Neural progenitor cell (in vitro differentiated cells): Measurements from ENCODE around the gene PSMC3. TPM values are rescaled to one million over a fixed set of nuclear protein-coding genes. Genes with fewer than 3 reads are reported as not detected.
"Not testable (repeated sequence)": the region's sequence is repeated elsewhere in the genome, so short reads cannot be mapped to it uniquely, and the experiment has no call there.

Experiments used
- DNase-seq: peaks from one replicate; pipeline ENCODE4 v3.0.0-alpha.2; 2016; ENCODE audit warnings: low spot score
- H2AFZ ChIP-seq: fragments of 200-600 bp; sonication (generic); replicated peaks from 2 replicates; pipeline ENCODE4 v1.6.1; 2016; ENCODE audit warnings: antibody characterized with exemption
- H3F3A ChIP-seq: fragments of 200-600 bp; sonication (generic); 2 replicates; pipeline ENCODE4 v1.6.1; 2016; ENCODE audit warnings: antibody characterized with exemption, low read depth
- H3K27ac ChIP-seq: fragments of 200-600 bp; sonication (generic); 2 replicates; pipeline ENCODE4 v1.5.1; 2016; ENCODE audit warnings: mild to moderate bottlenecking
- H3K27me3 ChIP-seq: fragments of 200-600 bp; sonication (generic); 2 replicates; pipeline ENCODE4 v1.6.1; 2016; ENCODE audit warnings: mild to moderate bottlenecking, moderate library complexity
- H3K36me3 ChIP-seq: fragments of 200-600 bp; sonication (generic); 2 replicates; pipeline ENCODE4 v1.5.1; 2016
- H3K4me1 ChIP-seq: fragments of 200-600 bp; sonication (generic); 2 replicates; pipeline ENCODE4 v1.6.1; 2016; ENCODE audit warnings: mixed run types
- H3K4me2 ChIP-seq: fragments of 200-600 bp; sonication (generic); 2 replicates; pipeline ENCODE4 v1.6.1; 2016
- H3K4me3 ChIP-seq: fragments of 200-600 bp; sonication (generic); 2 replicates; pipeline ENCODE4 v1.5.1; 2016
- H3K79me2 ChIP-seq: fragments of 200-600 bp; sonication (generic); 2 replicates; pipeline ENCODE4 v1.6.1; 2016; ENCODE audit warnings: low read depth
- H3K9ac ChIP-seq: fragments of 200-600 bp; sonication (generic); 2 replicates; pipeline ENCODE4 v1.6.1; 2016
- H3K9me3 ChIP-seq: fragments of 200-600 bp; sonication (generic); 2 replicates; pipeline ENCODE4 v1.5.1; 2016; ENCODE audit warnings: low read depth
- H4K20me1 ChIP-seq: fragments of 200-600 bp; sonication (generic); 2 replicates; pipeline ENCODE4 v1.6.1; 2016; ENCODE audit warnings: low read depth
- H3K27ac Mint-ChIP-seq: 3 replicates; pipeline ENCODE4 v1.8.0; 2021; ENCODE audit warnings: mixed read lengths
- H3K27me3 Mint-ChIP-seq: 2 replicates; pipeline ENCODE4 v1.8.0; 2022; ENCODE audit warnings: low read depth, mild to moderate bottlenecking, inconsistent platforms, moderate library complexity, mixed read lengths; ENCODE audit not compliant: insufficient read depth
- H3K36me3 Mint-ChIP-seq: 3 replicates; pipeline ENCODE4 v1.8.0; 2021; ENCODE audit warnings: mixed read lengths
- H3K4me1 Mint-ChIP-seq: 3 replicates; pipeline ENCODE4 v1.8.0; 2021; ENCODE audit warnings: mixed read lengths
- H3K4me3 Mint-ChIP-seq: 3 replicates; pipeline ENCODE4 v1.8.0; 2021; ENCODE audit warnings: mild to moderate bottlenecking, moderate library complexity, mixed read lengths
- H3K9me3 Mint-ChIP-seq: 3 replicates; pipeline ENCODE4 v1.8.0; 2020; ENCODE audit warnings: mixed read lengths
- EZH2 ChIP-seq: fragments of 200-600 bp; sonication (generic); IDR thresholded peaks from 2 replicates; pipeline ENCODE4 v1.6.1; 2017; ENCODE audit warnings: antibody characterized with exemption, mild to moderate bottlenecking, moderate library complexity
- EZH2phosphoT487 ChIP-seq: fragments of 200-600 bp; sonication (generic); IDR thresholded peaks from 2 replicates; pipeline ENCODE4 v1.6.1; 2017; ENCODE audit warnings: antibody characterized with exemption
- total RNA-seq: library from RNA; depleted of rRNA; stranded (reverse); fragments of >200 nt; gene quantifications from 2 replicates; pipeline ENCODE4 v1.2.3, GENCODE V29; 2015; ENCODE audit warnings: low replicate concordance
- TF ChIP-seq, protein P1 (sequence below): fragments of 200-600 bp; sonication (generic); IDR thresholded peaks from 2 replicates; pipeline ENCODE4 v1.5.1; 2017; ENCODE audit warnings: antibody characterized with exemption, mild to moderate bottlenecking

The PSMC3 gene
- total RNA-seq, 1 donor from 2014 or later = 175 TPM

DNA sequence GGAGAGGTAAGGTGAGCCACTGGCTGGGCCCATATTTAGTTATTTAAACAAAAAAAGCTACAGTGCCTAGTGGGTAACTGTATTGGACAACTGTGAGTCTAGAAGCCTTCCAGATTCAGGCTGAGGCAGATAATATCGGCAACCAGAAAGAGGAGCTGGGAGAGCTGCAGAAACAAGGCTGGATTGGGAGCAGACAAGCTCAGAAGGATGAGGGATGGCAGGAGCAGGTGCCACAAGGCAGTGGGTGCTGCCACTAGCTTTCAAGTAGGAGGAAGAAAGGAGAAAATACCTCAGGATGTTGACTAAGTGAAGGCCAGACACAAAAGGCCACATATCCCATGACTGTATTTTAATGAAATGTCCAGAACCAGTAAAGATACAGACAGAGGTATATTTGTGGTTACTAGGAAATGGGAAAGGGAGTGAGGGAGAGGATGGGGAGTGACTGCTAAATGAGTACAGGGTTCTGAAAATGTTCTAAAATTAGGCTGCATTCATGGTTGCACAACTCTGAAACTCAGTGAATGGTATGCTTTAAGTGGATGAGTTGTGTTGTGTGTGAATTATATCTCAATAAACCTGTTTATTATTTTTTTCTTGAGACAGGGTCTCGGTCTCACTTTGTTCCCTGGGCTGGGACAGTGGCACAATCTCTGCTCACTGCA, 34.5 kb upstream of the PSMC3 start:
- TF ChIP-seq EZH2phosphoT487 (no peak), EZH2 (no peak)
- TF ChIP-seq, protein P1, sequence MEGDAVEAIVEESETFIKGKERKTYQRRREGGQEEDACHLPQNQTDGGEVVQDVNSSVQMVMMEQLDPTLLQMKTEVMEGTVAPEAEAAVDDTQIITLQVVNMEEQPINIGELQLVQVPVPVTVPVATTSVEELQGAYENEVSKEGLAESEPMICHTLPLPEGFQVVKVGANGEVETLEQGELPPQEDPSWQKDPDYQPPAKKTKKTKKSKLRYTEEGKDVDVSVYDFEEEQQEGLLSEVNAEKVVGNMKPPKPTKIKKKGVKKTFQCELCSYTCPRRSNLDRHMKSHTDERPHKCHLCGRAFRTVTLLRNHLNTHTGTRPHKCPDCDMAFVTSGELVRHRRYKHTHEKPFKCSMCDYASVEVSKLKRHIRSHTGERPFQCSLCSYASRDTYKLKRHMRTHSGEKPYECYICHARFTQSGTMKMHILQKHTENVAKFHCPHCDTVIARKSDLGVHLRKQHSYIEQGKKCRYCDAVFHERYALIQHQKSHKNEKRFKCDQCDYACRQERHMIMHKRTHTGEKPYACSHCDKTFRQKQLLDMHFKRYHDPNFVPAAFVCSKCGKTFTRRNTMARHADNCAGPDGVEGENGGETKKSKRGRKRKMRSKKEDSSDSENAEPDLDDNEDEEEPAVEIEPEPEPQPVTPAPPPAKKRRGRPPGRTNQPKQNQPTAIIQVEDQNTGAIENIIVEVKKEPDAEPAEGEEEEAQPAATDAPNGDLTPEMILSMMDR = no peak
- Histone ChIP-seq H3K4me2 (no peak overlapping the region), H3K27ac (no peak overlapping the region), H3K36me3 (no peaks in the 10 kb centered on the region), H3F3A (peaks cover 35% of the 10 kb centered on the region), H4K20me1 (no peaks in the 10 kb centered on the region), H3K79me2 (peaks cover 9% of the 10 kb centered on the region), H3K9ac (no peak overlapping the region), H3K27me3 (no peaks in the 10 kb centered on the region), H3K9me3 (no peaks in the 10 kb centered on the region), H2AFZ (no peak overlapping the region), H3K4me1 (peaks cover 19% of the 10 kb centered on the region), H3K4me3 (no peak overlapping the region)
- no peak for DNase-seq
- H3K27ac Mint-ChIP-seq = no peak overlapping the region
- no peak overlapping the region for H3K4me3 Mint-ChIP-seq
- H3K9me3 Mint-ChIP-seq = no peaks in the 10 kb centered on the region
- peaks cover 3% of the 10 kb centered on the region for H3K27me3 Mint-ChIP-seq
- H3K4me1 Mint-ChIP-seq = peaks cover 11% of the 10 kb centered on the region
- peaks cover 7% of the 10 kb centered on the region for H3K36me3 Mint-ChIP-seq

GRCh38 chr11:47454258-47454671, 28.0 kb upstream of the PSMC3 start:
- peak; percentile 83 for DNase-seq
- H3K9me3 Mint-ChIP-seq, H3K4me3 Mint-ChIP-seq, H3K36me3 ChIP-seq, H3K27ac ChIP-seq, H3K27me3 Mint-ChIP-seq, H3K4me3 ChIP-seq, H3K9ac ChIP-seq, H3K79me2 ChIP-seq, H3F3A ChIP-seq, H3K4me2 ChIP-seq, H3K36me3 Mint-ChIP-seq, H3K27me3 ChIP-seq, H3K9me3 ChIP-seq, H4K20me1 ChIP-seq, H3K4me1 Mint-ChIP-seq, H3K4me1 ChIP-seq: not testable (repeated sequence)
- TF ChIP-seq, protein P1 = peak; percentile 77
- H3K27ac Mint-ChIP-seq = peak overlapping the region; percentile 28
- peak overlapping the region; percentile 31 for H2AFZ ChIP-seq

- Mint-ChIP-seq H3K36me3 (no peaks in the 10 kb centered on the region), H3K27me3 (peaks cover 6% of the 10 kb centered on the region), H3K4me1 (no peaks in the 10 kb centered on the region), H3K9me3 (no peaks in the 10 kb centered on the region), H3K4me3 (no peak overlapping the region), H3K27ac (no peak overlapping the region)
- H3K27ac ChIP-seq = no peak overlapping the region
- H3F3A ChIP-seq = peaks cover 5% of the 10 kb centered on the region
- H2AFZ ChIP-seq = no peak overlapping the region
- no peak for DNase-seq
- TF ChIP-seq EZH2phosphoT487 = no peak
- TF ChIP-seq EZH2 = no peak
- TF ChIP-seq, protein P1 = no peak
- H3K4me3 ChIP-seq = no peak overlapping the region
- H3K36me3 ChIP-seq = no peaks in the 10 kb centered on the region
- H3K27me3 ChIP-seq = no peaks in the 10 kb centered on the region
- H3K9ac ChIP-seq = no peak overlapping the region
- H3K4me2 ChIP-seq = no peak overlapping the region
- no peaks in the 10 kb centered on the region for H3K9me3 ChIP-seq
- H3K79me2 ChIP-seq = no peaks in the 10 kb centered on the region
- H4K20me1 ChIP-seq = no peaks in the 10 kb centered on the region
- no peaks in the 10 kb centered on the region for H3K4me1 ChIP-seq
Observed at GRCh38 chr11:47453365-47453764, 27.1 kb upstream of the PSMC3 start.
